ENCODE data around the gene USP16.
"Not testable (repeated sequence)": the region's sequence is repeated elsewhere in the genome, so short reads cannot be mapped to it uniquely, and the experiment has no call there.

Gene USP16

GRCh38 chr21:29074783-29075182, 50.3 kb downstream of the USP16 start:
- TF ChIP-seq CTCF (IDR thresholded peaks at IDR 0.05), result no peak
- Histone ChIP-seq H3K4me2 (ENCODE audit: low read length) (no peak overlapping the region), H3K9ac (no peak overlapping the region), H3K4me1 (peaks cover 6% of the 10 kb centered on the region), H3K9me3 (ENCODE audit: control insufficient read depth, low read length) (no peaks in the 10 kb centered on the region), H3K27ac (no peak overlapping the region), H2AFZ (no peak overlapping the region), H3K36me3 (ENCODE audit: control insufficient read depth, insufficient read depth, low read length) (no peaks in the 10 kb centered on the region), H3K79me2 (peaks cover 17% of the 10 kb centered on the region), H3K27me3 (ENCODE audit: control insufficient read depth, insufficient read depth, low read length) (no peaks in the 10 kb centered on the region), H3K4me3 (ENCODE audit: low read depth, low read length) (no peak overlapping the region)

GRCh38 chr21:29075706-29076466, 51.4 kb downstream of the USP16 start:
- Histone ChIP-seq H3K9me3 (ENCODE audit: control insufficient read depth, low read length) (no peaks in the 10 kb centered on the region), H3K27me3 (ENCODE audit: control insufficient read depth, insufficient read depth, low read length) (no peaks in the 10 kb centered on the region), H3K27ac (peak overlapping the region; percentile 96), H3K4me2 (ENCODE audit: low read length) (no peak overlapping the region), H3K4me1 (peaks cover 12% of the 10 kb centered on the region), H3K79me2 (peaks cover 17% of the 10 kb centered on the region), H3K9ac (no peak overlapping the region), H2AFZ (no peak overlapping the region), H3K4me3 (ENCODE audit: low read depth, low read length) (no peak overlapping the region), H3K36me3 (ENCODE audit: control insufficient read depth, insufficient read depth, low read length) (no peaks in the 10 kb centered on the region)
- no peak for TF ChIP-seq CTCF (IDR thresholded peaks at IDR 0.05)

GRCh38 chr21:29076731-29077640, 52.5 kb downstream of the USP16 start:
- H3K27me3 ChIP-seq (ENCODE audit: control insufficient read depth, insufficient read depth, low read length); H3K9me3 ChIP-seq (ENCODE audit: control insufficient read depth, low read length); H3K4me2 ChIP-seq (ENCODE audit: low read length); H3K4me3 ChIP-seq (ENCODE audit: low read depth, low read length); H3K36me3 ChIP-seq (ENCODE audit: control insufficient read depth, insufficient read depth, low read length): not testable (repeated sequence)
- Histone ChIP-seq H2AFZ (peak overlapping the region; percentile 90), H3K4me1 (peaks cover 12% of the 10 kb centered on the region), H3K79me2 (peaks cover 13% of the 10 kb centered on the region), H3K27ac (peak overlapping the region; percentile 96), H3K9ac (peak overlapping the region; percentile 61)

GRCh38 chr21:29077651-29078090, 53.2 kb downstream of the USP16 start:
- no peaks in the 10 kb centered on the region for H3K9me3 ChIP-seq (ENCODE audit: control insufficient read depth, low read length)
- H3K27me3 ChIP-seq (ENCODE audit: control insufficient read depth, insufficient read depth, low read length), result no peaks in the 10 kb centered on the region
- no peak for TF ChIP-seq CTCF (IDR thresholded peaks at IDR 0.05)
- no peaks in the 10 kb centered on the region for H3K36me3 ChIP-seq (ENCODE audit: control insufficient read depth, insufficient read depth, low read length)
- H3K4me1 ChIP-seq, result peaks cover 8% of the 10 kb centered on the region
- peak overlapping the region; percentile 61 for H3K9ac ChIP-seq
- peak overlapping the region; percentile 90 for H2AFZ ChIP-seq
- peak overlapping the region; percentile 96 for H3K27ac ChIP-seq
- no peak overlapping the region for H3K4me2 ChIP-seq (ENCODE audit: low read length)
- H3K4me3 ChIP-seq (ENCODE audit: low read depth, low read length), result no peak overlapping the region
- H3K79me2 ChIP-seq, result peaks cover 6% of the 10 kb centered on the region
